Activated CD8-positive, alpha-beta memory T cell treated with anti-CD3 and anti-CD28 coated beads for 48 hours (primary cell): Measurements from ENCODE around the gene CRY2.

Source experiments
- DNase-seq, 3 experiments: peaks; one replicate each; pipeline ENCODE4 v3.0.0-alpha.2; 2020; ENCODE audit warnings: low read depth in 2 of 3, low spot score in 2 of 3

The CRY2 gene

GRCh38 chr11:45917286-45917622 lies 70.0 kb downstream of the CRY2 start:
- no peak for DNase-seq

DNA sequence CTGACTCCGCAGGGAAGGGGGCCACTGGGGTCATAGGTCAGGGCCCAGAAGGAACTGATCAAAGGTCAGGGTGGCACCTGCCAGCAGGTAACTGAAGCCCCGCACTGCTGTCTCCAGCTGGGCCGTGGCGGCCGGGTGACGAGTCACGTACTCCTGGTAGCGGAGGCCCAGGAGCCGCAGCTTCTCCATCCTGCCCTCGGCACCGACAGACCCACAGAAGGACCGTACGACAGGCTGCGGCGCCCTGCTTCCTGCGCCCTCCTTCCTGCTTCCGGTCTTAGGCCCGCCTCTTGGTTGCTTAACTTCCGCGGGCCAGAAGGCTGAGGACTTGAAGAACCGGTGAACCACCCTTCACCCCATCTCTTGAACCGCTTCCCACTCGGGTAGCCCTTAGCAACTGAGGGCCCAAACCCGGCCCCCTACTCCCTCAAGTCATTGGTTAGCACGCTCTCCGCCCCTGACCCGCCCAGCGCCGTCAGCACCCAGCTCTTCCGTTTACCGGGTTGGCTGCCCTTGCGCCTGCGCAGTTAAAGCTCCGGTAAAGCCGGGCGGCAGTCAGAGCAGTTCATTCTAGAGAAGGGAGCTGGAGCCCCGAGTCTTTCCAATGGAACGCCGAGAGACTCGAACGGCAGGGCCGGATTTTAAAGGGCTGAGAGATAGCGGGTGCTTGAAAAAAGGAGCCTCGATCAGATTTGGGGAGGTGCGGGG lies 70.5 kb downstream of the CRY2 start, which contains the start of gene PEX16:
TSS of gene PEX16 (minus strand) at position 255 of the 708 bp plus-strand sequence. CDS start at position 189, 66 bp downstream.
- peak; percentile 67 to 86 (median 79) for DNase-seq

- DNase-seq, result peak in 1 of 3 experiments; percentile 30
Observed at GRCh38 chr11:45918331-45918941, 71.2 kb downstream of the CRY2 start.

DNA sequence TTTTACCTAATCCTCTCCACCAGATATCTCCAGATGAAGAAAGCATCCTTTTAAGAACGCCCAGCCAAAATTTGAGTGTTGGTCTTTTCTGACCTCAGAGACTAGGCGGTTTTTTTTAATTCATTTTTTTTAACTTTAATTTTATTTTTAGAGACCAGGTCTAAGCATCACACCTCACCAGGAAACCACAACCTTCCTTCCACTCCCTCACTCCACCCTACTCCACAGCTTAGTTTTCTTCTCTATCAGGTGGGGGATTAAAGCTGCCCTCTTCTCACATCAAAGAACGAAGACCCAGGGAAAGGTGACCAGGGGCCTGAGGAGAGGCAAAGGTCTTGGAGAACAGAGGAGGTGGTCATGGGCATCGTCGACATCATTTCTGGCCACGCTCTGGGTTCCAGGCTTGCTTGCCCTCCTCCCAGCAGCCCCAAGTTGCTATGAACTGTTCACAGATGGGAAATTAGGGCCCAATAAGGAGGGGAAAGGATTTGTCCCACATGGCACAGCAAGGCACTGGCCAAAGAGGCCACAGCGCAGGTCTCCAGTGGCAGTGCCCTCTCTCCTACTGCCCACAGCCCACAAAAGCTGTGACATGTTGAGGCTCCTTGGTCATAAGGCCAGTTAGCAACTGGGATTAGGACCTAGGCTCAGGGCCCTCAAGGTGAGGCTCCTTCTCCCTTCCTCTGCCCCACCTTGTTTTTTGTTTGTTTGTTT lies 71.8 kb downstream of the CRY2 start:
- no peak for DNase-seq

GRCh38 chr11:45919806-45920530 lies 72.7 kb downstream of the CRY2 start:
- no peak for DNase-seq

- DNase-seq, result no peak
Observed at GRCh38 chr11:45920531-45921477, 73.5 kb downstream of the CRY2 start.

GRCh38 chr11:45921561-45922424 lies 74.5 kb downstream of the CRY2 start:
- DNase-seq, result no peak

DNA sequence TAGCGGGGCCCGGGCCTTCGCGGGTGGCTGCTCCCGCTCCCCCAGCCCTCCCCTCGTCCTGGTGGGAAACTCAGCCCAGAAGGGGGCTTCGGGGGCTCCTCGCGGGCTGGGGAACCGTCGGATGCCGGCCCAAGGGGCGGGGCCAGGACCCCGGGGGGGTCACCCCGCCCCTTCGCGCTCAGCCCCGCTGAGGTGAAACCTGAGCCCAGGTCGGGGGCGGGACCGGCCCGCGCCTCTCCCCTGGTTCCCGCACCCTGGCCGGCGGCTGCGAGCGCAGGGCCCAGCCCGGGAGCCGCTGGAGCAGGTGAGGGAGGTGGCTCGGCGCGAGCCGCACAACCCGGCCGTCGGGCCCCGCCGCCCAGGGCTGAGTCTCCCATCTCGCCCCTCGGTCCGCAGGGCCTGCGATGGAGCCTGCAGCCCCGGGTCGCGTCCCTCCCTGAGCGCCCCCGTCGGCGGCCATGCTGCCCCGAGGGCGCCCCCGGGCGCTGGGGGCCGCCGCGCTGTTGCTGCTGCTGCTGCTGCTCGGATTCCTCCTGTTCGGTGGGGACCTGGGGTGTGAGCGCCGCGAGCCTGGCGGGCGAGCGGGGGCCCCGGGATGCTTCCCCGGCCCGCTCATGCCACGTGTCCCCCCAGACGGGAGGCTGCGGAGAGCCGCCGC lies 75.3 kb downstream of the CRY2 start, which contains the start of gene LARGE2:
TSS of gene LARGE2 (plus strand) at position 232 of the 658 bp plus-strand sequence. CDS start at position 459, 227 bp downstream.
- DNase-seq, result no peak

GRCh38 chr11:45924036-45924915 lies 77.0 kb downstream of the CRY2 start:
- no peak for DNase-seq

GRCh38 chr11:45924927-45925326 lies 77.7 kb downstream of the CRY2 start:
- no peak for DNase-seq

GRCh38 chr11:45925550-45925949 lies 78.3 kb downstream of the CRY2 start:
- no peak for DNase-seq

DNA sequence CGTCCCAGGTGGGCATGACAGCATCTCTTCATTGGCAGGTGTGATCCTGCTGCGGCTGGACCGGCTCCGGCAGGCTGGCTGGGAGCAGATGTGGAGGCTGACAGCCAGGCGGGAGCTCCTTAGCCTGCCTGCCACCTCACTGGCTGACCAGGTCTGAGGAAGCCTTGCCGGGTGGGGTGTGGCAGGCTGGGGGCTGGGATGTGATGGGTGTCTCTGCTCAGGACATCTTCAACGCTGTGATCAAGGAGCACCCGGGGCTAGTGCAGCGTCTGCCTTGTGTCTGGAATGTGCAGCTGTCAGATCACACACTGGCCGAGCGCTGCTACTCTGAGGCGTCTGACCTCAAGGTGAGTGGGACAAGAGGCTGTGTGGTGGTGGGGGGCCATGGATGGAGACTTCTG lies 78.7 kb downstream of the CRY2 start:
- DNase-seq, result no peak

DNA sequence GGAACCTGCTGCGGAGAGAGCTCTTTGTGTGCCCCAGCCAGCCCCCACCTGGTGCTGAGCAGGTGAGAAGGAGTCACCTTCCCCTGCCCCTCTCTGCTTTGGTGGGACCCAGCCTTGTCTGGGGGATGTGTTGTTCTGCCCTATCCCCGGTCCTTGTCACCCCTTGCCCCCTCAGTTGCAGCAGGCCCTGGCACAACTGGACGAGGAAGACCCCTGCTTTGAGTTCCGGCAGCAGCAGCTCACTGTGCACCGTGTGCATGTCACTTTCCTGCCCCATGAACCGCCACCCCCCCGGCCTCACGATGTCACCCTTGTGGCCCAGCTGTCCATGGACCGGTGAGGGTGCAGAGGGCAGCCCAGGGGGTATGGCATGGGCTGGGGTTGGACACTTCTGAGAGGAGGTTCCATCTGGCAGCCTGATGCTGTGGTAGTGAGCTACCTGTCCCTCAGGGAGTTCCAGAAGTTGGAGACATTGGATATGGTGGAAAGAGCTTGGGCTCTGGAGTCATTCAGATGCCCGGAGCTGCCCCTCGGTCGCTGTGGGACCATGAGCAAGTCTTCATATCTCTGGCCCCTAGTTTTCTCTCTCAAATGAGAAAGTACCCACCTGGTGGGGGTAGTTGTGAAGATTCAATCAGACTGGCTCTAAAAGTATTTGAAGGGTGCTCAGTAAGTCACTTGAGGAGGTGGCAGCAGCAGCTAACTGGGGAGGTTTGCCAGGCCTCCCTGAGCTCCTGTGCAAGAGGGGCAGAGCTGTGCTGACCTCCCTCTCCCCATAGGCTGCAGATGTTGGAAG lies 79.5 kb downstream of the CRY2 start:
- no peak for DNase-seq

DNA sequence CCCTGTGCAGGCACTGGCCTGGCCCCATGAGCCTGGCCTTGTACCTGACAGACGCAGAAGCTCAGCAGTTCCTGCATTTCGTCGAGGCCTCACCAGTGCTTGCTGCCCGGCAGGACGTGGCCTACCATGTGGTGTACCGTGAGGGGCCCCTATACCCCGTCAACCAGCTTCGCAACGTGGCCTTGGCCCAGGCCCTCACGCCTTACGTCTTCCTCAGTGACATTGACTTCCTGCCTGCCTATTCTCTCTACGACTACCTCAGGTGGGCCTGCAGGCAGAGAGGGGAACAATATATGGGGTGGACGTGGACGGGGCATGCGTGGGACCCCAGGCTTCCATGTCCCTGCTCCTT lies 80.0 kb downstream of the CRY2 start:
- DNase-seq, result no peak

- DNase-seq, result no peak
Observed at GRCh38 chr11:45927684-45928413, 80.6 kb downstream of the CRY2 start.

- no peak for DNase-seq
Observed at GRCh38 chr11:45928535-45929215, 81.4 kb downstream of the CRY2 start.
